NCI-H1417 (cell line): ENCODE data around the gene PIM2.

Source experiments
- DNase-seq, 3 experiments: peaks; one replicate each; lab custom pipeline; 2025; lab: John Stamatoyannopoulos, UW

The PIM2 gene

DNA sequence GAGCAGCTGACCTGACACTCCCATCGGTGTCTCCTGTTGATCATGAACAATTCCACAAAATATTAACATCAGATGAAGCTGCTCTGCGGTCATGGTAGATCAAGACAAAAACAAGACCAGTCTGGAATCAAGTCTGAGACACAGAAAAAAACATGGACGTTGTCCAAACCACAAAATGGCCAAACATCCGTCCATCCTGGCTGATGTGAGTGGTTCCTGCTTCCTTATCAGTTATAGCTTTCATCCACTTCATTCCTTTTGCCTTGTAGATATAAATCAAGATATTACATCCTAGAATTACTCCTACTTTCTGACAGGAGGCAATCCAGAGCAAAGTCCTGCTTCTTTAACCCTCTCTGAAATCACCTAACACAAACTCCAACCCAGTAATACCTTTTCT lies 54.6 kb downstream of the PIM2 start:
- no peak for DNase-seq
